Upper lobe of left lung (tissue), 4 donors: ENCODE measurements around the gene BRMS1L.

Source experiments
- POLR2AphosphoS5 ChIP-seq, 2 donors: sonication (generic); formaldehyde crosslinking; IDR thresholded peaks; one replicate each; pipeline ENCODE4 v1.5.1; 2017; ENCODE audit warnings: antibody characterized with exemption in 2 of 2
- TF ChIP-seq, protein P1 (sequence below), 6 experiments: fragments of 450-650 bp in 4 of 6; fragments of 200-600 bp in 2 of 6; sonication (generic) in 2 of 6; IDR thresholded peaks; one replicate each; pipeline ENCODE4 v1.5.1; 2016 to 2019; ENCODE audit warnings: antibody characterized with exemption in 6 of 6

DNA sequence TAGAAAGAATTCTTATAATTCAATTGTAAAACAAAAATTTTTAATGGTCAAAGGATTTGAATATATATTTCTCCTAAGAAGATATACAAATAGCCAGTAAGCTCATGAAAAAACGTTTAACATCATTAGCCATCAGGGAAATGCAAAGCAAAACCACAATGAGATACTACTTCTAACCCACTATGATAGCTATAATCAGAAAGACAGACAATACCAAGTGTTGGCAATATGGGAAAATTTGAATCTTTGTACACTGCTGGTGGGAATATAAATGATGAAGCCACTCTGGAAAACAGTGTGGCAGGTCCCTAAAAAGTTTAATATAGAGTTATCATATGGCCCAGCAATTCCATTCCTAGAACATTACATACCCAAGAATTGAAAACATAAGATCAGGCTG is 42.4 kb upstream of the BRMS1L start:
- TF ChIP-seq, protein P1, sequence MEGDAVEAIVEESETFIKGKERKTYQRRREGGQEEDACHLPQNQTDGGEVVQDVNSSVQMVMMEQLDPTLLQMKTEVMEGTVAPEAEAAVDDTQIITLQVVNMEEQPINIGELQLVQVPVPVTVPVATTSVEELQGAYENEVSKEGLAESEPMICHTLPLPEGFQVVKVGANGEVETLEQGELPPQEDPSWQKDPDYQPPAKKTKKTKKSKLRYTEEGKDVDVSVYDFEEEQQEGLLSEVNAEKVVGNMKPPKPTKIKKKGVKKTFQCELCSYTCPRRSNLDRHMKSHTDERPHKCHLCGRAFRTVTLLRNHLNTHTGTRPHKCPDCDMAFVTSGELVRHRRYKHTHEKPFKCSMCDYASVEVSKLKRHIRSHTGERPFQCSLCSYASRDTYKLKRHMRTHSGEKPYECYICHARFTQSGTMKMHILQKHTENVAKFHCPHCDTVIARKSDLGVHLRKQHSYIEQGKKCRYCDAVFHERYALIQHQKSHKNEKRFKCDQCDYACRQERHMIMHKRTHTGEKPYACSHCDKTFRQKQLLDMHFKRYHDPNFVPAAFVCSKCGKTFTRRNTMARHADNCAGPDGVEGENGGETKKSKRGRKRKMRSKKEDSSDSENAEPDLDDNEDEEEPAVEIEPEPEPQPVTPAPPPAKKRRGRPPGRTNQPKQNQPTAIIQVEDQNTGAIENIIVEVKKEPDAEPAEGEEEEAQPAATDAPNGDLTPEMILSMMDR (IDR thresholded peaks at IDR 0.05): no peak
- TF ChIP-seq POLR2AphosphoS5 (IDR thresholded peaks at IDR 0.05): no peak
